HTERT RPE-1 (cell line): ENCODE measurements around the gene SNAPC2.
"Not testable (repeated sequence)": the region's sequence is repeated elsewhere in the genome, so short reads cannot be mapped to it uniquely, and the experiment has no call there.

Source experiments
- in situ Hi-C: fragments of 300-500 bp; cut with MboI; formaldehyde crosslinking; loops from 4 replicates; pipeline ENCODE4 v1.14.3; 2020; ENCODE audit warnings: low sequenced_read_pairs

SNAPC2 gene

GRCh38 chr19:7920519-7921301 lies 572 bp downstream of the SNAPC2 start:
- in situ Hi-C loops, result no loop called here

GRCh38 chr19:7921302-7921966 lies 1.3 kb downstream of the SNAPC2 start:
- in situ Hi-C loops, result no loop called here

DNA sequence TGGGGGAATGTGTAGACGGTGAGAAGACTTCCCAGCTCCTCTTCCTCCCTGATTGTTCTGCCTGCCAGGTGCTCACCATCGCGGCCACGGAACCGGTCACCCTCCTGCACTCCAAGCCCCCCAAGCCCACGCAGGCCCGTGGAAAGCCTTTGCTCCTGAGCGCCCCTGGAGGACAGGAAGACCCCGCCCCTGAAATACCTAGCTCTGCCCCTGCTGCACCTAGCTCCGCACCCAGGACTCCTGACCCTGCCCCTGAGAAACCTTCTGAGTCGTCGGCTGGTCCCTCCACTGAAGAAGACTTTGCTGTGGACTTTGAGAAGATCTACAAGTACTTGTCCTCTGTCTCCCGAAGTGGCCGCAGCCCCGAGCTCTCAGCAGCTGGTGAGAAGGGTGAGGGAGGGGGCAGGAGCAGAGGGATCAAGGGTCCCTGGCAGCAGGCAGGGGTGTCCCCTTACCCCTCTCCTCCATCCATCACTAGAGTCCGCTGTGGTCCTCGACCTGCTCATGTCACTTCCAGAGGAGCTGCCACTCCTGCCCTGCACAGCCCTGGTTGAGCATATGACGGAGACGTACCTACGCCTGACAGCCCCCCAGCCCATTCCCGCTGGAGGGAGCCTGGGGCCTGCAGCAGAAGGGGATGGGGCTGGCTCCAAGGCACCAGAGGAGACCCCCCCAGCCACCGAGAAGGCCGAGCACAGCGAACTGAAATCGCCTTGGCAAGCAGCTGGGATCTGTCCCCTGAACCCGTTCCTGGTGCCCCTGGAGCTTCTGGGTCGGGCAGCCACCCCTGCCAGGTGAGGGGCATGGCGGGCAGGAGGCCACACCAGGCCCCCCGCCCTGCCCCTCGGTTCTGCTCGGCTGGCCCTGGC lies 2.1 kb downstream of the SNAPC2 start:
- in situ Hi-C loops, result no loop called here

DNA sequence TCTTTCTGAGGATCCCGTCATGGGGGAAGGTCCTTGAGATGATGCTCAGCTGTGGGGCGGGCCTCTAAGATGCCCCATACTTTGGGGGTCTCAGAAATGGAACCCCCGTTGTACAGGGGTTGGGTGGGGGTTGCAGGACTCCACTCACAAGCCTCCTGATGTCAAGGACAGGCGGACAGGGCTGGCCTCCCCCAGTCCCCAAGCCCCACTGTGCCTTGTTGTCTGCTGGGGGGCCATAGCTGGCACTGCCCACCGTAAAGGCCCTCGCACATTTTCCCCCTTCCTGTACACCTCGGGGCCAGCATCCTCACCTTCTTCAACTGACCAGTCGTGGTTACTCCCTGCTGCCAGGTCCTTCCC lies 2.7 kb downstream of the SNAPC2 start:
- in situ Hi-C loops, result no loop called here

DNA sequence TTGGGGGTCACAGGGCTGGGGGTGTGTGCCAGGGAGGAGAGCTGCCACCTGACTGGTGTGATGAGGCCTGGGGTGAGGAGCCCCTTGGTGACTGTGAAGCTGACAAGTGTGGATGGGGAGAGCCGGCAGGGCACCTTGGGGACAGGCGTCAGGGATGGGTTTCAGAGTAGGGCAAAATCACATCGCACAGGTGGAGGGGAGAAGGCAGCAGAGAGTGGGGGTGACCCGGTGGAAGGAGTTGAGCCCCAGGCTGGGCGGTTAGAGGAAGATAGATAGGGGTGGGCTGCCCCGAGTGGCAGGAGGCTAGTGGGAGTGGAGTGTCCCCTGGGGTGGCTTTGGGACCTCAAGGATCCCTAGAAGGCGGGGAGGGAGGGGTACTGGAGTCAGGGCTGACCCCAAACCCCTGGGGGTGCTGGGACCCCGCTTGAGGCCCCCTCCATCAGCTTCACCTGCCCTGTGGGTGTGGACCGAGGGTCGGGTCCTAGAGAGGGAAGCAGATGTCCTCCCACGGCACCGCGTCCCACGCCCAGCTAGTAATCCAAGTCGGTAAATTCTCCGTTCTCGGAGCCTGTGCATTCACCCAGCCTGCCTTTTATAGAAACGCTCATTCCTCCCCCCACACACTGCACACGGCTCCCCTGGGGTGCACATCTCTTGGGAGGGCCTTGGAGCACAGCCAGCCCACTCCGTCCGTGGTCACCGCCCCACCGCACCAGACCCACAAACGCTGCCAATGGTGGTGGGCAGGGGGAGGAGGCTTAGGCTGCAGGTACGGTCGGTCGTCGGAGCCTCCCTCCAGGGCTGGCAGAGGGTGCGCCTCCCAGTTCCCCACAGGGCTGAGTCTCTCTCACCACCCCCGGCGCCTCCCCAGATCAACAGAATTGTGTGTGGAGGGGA lies 3.4 kb downstream of the SNAPC2 start:
- in situ Hi-C loops, result no loop called here

DNA sequence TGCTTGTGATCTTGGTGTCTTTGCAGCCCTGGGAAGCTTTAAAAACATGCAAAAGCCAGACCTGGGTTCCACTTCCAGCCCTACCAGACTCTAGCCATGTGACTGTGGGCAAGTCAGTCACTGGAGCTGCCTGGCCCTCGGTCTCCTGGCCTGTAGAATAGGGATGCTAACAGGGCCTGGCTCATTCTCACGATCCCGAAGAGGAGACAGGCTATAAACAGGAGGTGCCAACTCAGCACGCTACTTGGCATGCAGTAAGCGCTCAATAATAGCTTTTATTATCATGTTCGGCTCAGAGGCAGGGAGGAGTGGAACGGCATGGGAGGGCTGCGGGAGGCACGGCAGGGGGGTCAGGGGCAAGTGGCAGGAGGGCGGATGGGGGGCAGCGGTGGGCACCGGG lies 4.1 kb downstream of the SNAPC2 start:
- in situ Hi-C loops, result no loop called here

GRCh38 chr19:7924651-7925170 lies 4.6 kb downstream of the SNAPC2 start:
- in situ Hi-C loops, result no loop called here

DNA sequence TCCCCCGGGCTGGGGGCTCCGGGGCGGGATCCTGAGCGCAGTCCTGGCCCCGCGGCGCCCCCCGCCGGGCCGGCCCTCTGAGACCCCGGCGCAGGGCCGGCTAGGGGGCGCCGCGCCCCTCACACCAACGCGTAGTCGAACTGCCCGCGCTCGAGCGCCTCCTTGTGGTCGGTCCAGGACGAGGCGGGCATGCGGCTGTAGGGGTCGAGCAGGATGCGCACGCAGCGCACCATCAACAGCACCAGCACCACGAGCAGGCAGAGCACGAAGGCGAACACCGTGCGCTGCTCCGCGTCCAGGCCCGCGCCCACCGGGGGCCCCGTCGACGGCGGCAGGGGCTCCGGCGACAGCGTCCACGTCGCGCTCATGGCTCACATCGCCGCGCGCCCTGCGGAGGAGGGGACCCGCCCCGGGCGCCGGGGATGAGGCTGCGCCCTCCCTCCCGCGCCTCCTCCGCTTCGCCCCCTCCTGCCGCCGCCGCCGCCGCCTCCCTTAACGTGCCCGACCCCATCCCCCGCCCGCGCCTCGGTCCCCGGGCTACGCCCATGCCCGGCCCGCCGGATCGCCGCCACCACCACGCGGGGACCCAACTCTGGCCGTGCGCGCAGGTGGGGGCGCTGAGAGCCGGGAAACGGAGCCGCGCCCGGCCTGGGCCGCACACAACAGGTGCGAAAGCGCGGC lies 5.2 kb downstream of the SNAPC2 start:
- in situ Hi-C loops, result no loop called here

- in situ Hi-C loops, result no loop called here
These were observed 6.0 kb downstream of the SNAPC2 start, which contains the start of gene CTXN1 for GRCh38 chr19:7926021-7926726. Gene CTXN1, minus strand, starts transcription at chr19:7926135. Its CDS starts 597 bp downstream, at chr19:7925538.

- in situ Hi-C loops, result no loop called here
These were observed 6.8 kb downstream of the SNAPC2 start for GRCh38 chr19:7926727-7927604.

DNA sequence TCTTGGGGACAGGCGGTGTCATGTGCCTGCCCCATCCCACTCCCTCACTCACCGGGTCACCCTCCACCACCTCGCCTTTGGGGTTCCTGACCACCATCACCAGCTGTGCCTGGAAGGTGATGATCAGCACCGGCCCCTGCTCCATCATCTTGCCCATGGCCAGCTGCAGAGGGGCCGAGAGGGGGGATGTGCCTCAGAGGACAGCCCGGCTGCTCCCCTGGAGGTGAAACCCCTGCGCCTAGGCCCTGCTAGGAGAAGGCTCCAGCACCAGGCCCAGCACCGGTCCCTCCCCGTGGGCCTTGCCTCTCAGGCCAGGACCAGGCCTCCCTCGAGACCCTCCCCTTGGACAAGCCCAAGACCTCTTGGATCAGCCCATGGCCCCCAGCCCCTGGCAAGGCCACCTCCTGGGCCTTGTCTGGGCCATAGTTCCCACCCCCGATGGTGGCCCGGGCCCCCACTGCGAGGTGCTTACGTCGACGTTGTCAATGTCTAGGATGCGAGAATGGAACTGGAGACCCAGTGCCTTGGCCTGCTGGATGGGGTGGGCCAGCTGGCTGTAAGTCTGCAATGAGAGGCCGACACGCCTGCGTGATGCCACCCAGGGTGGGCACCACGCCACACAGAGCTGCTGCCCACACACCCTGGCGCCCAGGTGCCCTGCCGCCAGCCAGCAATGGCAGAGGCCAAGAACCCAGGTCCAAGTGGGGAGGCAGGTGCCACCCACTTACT lies 7.6 kb downstream of the SNAPC2 start:
- in situ Hi-C loops, result no loop called here

DNA sequence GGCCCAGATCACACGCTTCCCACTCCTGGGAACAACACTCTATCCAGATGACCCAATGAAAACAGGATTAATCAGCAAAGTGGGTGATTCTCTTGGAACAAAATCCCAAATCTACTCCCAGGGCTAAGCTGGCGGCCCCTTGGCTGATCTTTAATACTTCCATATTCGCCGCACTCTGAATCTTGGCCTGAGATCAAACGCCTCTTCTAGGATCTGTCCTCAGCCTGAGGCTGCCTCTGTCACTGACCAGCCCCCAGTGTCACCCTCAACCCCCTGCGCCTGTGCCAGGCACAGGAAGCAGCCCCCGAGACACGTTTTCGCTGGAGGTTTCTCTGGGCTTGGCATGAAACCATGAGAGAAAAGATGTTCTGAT lies 8.2 kb downstream of the SNAPC2 start:
- in situ Hi-C loops, result no loop called here

GRCh38 chr19:7928741-7929701 lies 8.9 kb downstream of the SNAPC2 start:
- in situ Hi-C loops, result no loop called here

- in situ Hi-C loops, result not testable (repeated sequence)
These were observed 9.9 kb downstream of the SNAPC2 start for GRCh38 chr19:7930030-7930429.

GRCh38 chr19:7930765-7931164 lies 10.6 kb downstream of the SNAPC2 start:
- in situ Hi-C loops, result no loop called here
